Adipocyte (in vitro differentiated cells): ENCODE data around the gene PDCD7.
"Not testable (repeated sequence)": the region's sequence is repeated elsewhere in the genome, so short reads cannot be mapped to it uniquely, and the experiment has no call there.

Experiments used
- DNase-seq: peaks from one replicate; pipeline ENCODE4 v3.0.0-alpha.2; 2015; ENCODE audit warnings: low read depth
- H3K27me3 ChIP-seq: replicated peaks from 2 replicates; pipeline ENCODE4 v1.7.0; 2013; ENCODE audit warnings: mild to moderate bottlenecking, low read length, moderate library complexity; ENCODE audit not compliant: control insufficient read depth, insufficient read depth
- H3K36me3 ChIP-seq: 2 replicates; pipeline ENCODE4 v1.7.0; 2013; ENCODE audit warnings: low read length, mild to moderate bottlenecking, moderate library complexity; ENCODE audit not compliant: control insufficient read depth, insufficient read depth, severe bottlenecking
- H3K4me1 ChIP-seq: 2 replicates; pipeline ENCODE4 v1.7.0; 2013; ENCODE audit warnings: mild to moderate bottlenecking, low read length, moderate library complexity; ENCODE audit not compliant: control insufficient read depth, insufficient read depth
- H3K4me3 ChIP-seq: 2 replicates; pipeline ENCODE4 v1.7.0; 2013; ENCODE audit warnings: mild to moderate bottlenecking, low read length, moderate library complexity
- H3K9ac ChIP-seq: 2 replicates; pipeline ENCODE4 v1.7.0; 2013; ENCODE audit warnings: mild to moderate bottlenecking, low read length, moderate library complexity
- H3K9me3 ChIP-seq: 2 replicates; pipeline ENCODE4 v1.7.0; 2013; ENCODE audit warnings: mild to moderate bottlenecking, low read length, moderate library complexity; ENCODE audit not compliant: control insufficient read depth

The PDCD7 gene

GRCh38 chr15:65097651-65098263, 35.9 kb downstream of the PDCD7 start:
- Histone ChIP-seq H3K4me3 (no peak overlapping the region), H3K27me3 (no peaks in the 10 kb centered on the region), H3K9me3 (no peaks in the 10 kb centered on the region), H3K9ac (no peak overlapping the region), H3K4me1 (peaks cover 6% of the 10 kb centered on the region), H3K36me3 (peaks cover 42% of the 10 kb centered on the region)
- no peak for DNase-seq

DNA sequence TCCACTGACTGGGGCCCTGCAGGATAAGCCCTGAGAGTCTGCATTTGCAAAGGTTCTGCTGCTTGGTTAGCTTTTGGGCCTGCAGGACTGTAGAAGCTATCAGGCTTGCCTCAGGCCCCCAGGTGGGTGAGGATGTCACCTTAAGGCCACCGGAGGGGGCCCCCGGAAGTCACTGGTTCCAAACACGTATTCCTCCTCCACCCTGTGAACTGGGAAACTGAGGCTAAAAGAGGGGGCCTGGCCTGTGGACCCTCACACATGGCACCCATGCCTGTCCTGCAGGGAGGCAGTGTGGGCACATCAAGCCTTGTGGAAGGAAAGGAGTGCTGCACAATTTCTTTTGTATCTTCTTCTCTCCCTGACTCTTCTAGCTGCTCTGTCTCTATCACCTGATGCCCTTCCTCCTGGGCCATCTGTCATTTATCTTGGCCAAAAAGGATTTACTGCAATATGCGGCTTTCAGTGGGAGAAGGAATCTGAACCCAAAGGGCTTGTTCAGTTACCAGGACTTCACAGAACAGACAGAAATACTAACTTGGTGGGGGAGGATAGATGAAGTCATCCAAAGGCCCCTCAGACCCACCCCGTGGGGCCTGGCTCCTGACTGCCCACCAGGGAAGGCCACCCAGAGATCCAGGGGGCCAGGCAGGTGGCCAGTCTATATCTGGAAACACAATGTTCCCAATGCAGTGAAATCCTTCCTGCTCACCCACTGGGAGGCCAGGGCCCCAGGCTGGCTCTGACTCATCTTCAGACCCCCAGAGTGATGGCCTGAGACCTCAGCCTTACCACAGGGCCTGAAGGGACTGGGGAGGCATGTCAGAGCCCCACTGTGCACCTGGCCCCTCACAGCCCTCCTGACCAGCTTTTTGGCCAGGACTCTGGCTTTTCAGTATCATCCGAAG, 36.9 kb downstream of the PDCD7 start:
- H3K9ac ChIP-seq, result no peak overlapping the region
- no peaks in the 10 kb centered on the region for H3K9me3 ChIP-seq
- H3K36me3 ChIP-seq, result peaks cover 42% of the 10 kb centered on the region
- no peaks in the 10 kb centered on the region for H3K27me3 ChIP-seq
- H3K4me1 ChIP-seq, result peaks cover 16% of the 10 kb centered on the region
- DNase-seq, result no peak
- no peak overlapping the region for H3K4me3 ChIP-seq

GRCh38 chr15:65095747-65096104, 37.9 kb downstream of the PDCD7 start:
- no peaks in the 10 kb centered on the region for H3K27me3 ChIP-seq
- H3K9me3 ChIP-seq, result no peaks in the 10 kb centered on the region
- peaks cover 20% of the 10 kb centered on the region for H3K4me1 ChIP-seq
- H3K36me3 ChIP-seq, result peaks cover 37% of the 10 kb centered on the region
- DNase-seq, result no peak
- H3K4me3 ChIP-seq, result no peak overlapping the region
- no peak overlapping the region for H3K9ac ChIP-seq

DNA sequence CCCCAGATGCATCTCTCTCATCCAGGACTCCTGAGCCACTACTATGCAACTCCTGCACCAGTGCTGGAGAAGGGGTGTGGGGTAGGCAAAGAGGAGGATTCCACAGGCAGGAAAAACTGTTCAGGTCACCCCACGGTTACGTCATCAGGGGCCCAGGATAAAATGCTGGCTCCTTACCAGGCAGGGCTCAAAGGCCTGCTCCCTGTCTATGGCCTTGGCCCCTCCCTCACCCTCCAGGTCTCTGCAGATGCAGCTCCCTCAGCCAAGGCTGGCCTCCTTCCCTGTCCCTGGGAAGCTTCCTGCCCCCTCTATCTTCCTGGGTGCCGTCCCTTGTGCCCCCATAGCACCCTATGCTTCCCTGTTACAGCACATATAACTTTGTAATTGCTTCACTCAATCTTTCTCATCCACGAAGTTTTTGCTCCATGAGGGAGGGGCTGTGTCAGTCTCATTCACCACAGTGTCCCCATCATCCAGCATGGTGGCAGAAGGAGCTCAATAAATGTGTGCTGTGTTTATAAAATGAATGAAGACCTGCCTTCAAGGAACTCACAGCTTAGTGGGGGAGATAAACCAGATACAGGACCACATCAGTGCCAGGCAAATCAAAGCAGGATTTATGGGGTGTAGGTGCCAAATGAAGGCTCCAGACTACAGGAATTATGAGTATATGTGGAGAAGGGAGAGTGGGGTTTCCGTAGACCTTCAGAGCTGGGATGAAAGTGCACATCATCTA, 38.4 kb downstream of the PDCD7 start:
- Histone ChIP-seq H3K27me3 (no peaks in the 10 kb centered on the region), H3K4me1 (peaks cover 20% of the 10 kb centered on the region), H3K36me3 (peaks cover 32% of the 10 kb centered on the region), H3K9ac (no peak overlapping the region), H3K4me3 (no peak overlapping the region), H3K9me3 (no peaks in the 10 kb centered on the region)
- DNase-seq, result no peak

DNA sequence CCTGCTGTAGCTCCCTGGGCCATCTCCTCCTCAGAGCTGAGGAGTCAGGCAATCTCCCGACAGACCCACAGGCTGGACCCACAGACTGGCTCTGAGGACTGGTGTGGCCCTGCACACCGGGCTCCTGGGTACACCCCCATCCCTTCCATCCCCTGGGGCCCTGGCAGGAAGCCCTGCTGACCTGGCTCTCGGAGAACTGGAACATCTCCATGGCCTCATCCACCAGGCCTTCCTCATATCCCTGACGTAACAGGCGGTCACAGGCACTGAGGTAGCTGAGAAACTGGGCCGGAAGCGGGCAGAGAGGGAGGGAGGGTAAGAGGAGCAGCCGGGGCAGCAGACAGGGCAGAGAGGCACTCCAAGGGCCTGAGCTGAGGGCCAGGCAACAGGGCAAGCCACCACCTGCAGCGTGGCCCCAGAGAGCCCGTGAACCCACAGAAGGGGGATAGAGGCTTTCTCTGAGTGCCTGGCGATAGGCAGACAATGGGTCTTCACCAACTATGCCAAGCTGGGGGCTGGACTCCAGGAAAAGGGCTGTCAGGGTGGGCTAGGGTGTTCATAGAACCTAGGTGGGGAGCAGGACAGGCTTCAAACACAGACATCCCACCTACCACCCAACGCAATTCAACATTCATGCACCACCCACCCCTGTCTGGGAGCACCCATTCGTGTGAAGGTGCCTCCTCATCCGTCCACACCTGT, 39.2 kb downstream of the PDCD7 start:
- no peaks in the 10 kb centered on the region for H3K27me3 ChIP-seq
- no peaks in the 10 kb centered on the region for H3K9me3 ChIP-seq
- H3K36me3 ChIP-seq, result peaks cover 26% of the 10 kb centered on the region
- no peak overlapping the region for H3K4me3 ChIP-seq
- H3K9ac ChIP-seq, result no peak overlapping the region
- DNase-seq, result no peak
- H3K4me1 ChIP-seq, result peaks cover 24% of the 10 kb centered on the region

DNA sequence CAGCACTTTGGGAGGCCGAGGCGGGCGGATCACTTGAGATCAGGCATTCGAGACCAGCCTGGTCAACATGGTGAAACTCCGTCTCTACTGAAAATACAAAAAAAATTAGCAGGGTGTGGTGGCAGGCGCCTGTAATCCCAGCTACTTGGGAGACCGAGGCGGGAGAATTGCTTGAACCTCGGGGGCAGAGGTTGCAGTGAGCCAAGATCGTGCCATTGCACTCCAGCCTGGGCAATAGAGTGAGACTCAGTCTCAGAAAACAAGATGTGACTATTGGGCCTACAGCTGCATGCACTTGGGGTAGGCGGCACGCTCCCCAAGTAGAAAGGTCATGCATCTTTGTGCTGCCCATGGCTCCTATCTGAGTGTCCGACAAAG, 39.8 kb downstream of the PDCD7 start:
- not testable (repeated sequence) for DNase-seq

DNA sequence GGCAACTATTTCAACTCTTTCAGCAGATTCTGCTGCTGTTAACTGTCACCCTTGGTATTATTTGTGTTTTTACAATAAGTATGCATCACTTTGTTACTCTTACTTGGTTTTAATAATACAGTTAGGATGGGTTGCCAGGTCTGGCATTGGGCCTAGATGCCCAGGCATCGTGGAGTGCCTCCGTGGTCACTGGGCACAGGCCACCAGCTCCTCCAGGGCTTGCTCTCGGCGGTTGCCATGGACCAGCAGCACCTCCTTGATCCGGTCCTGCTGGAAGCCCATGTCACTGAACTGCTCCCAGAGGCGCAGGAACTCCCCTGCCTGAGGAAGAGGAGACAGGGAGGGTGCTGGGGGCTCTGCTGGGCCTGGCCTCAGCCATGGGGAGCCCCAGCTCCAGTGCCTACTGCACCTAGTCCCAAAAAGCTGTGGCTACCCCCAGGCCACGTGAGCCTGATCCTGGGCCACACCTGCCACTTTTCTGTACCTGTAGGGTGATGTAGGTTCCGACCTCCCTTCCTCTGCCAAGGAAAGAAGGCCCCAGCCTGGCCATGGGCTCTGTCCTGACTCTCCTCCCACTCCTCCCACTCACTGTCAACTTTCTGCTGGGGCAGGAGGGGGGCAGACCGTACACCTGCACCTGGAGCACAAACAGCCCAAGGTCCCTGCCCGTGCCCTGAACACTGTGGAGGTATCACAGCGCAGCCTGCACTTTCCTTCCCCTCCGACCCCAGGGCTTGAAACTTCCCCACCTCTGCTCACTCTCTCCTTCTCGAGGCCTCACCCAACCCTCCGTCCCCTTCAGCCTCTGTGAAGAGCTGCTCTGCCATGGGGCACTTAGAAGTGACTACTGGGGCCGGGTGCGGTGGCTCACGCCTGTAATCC, 40.5 kb downstream of the PDCD7 start:
- Histone ChIP-seq H3K36me3 (peaks cover 13% of the 10 kb centered on the region), H3K27me3 (no peaks in the 10 kb centered on the region), H3K4me1 (peaks cover 34% of the 10 kb centered on the region), H3K9ac (no peak overlapping the region), H3K4me3 (no peak overlapping the region), H3K9me3 (no peaks in the 10 kb centered on the region)
- no peak for DNase-seq

More for the DNA sequence above, 39.8 kb downstream of the PDCD7 start:
- not testable (repeated sequence) for H3K4me3 ChIP-seq, H3K9me3 ChIP-seq, H3K27me3 ChIP-seq, H3K9ac ChIP-seq
- peaks cover 30% of the 10 kb centered on the region for H3K4me1 ChIP-seq
- H3K36me3 ChIP-seq, result peaks cover 19% of the 10 kb centered on the region

DNA sequence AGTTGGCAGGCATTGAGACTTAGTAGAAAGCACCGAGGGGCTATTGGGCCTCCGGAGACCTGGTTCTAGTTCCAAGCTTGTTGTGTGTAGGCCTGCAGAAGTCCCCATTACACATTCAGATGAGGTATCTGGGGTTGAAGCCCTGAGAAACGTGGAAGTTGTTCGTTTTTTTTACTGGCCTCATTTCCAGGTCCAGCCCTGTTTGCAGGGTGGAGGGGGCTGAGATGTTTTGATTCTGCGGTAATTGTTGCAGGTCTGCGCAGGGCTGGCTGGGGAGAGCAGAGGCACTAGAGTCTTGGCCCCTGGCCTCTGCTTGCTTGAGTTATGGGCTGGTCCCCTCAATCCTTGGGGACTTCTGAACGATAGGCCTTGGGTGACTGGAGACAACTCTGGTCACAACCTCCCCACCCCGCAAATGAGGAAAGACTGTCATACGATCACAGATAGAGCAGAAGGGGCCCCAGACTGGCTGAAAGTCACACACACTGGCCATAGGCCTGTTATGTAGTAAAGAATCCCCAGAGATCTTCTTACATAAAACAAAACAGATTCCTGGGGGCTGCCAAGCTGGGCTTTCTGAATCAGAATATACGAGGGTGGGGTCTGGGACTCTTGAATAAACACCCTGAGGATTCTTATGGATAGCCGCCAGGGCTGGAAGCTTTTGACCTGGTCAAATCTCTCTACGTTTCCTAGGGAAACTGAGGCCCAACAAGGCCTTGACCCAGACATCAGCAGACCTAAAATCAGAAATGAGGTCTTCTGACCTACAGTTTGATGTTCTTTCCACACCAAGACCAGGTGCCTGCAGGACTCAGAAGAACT, 41.5 kb downstream of the PDCD7 start:
- Histone ChIP-seq H3K9ac (peak overlapping the region; percentile 0), H3K4me3 (no peak overlapping the region), H3K9me3 (no peaks in the 10 kb centered on the region), H3K27me3 (peaks cover under 1% of the 10 kb centered on the region), H3K4me1 (peaks cover 34% of the 10 kb centered on the region), H3K36me3 (peaks cover 3% of the 10 kb centered on the region)
- DNase-seq, result no peak

DNA sequence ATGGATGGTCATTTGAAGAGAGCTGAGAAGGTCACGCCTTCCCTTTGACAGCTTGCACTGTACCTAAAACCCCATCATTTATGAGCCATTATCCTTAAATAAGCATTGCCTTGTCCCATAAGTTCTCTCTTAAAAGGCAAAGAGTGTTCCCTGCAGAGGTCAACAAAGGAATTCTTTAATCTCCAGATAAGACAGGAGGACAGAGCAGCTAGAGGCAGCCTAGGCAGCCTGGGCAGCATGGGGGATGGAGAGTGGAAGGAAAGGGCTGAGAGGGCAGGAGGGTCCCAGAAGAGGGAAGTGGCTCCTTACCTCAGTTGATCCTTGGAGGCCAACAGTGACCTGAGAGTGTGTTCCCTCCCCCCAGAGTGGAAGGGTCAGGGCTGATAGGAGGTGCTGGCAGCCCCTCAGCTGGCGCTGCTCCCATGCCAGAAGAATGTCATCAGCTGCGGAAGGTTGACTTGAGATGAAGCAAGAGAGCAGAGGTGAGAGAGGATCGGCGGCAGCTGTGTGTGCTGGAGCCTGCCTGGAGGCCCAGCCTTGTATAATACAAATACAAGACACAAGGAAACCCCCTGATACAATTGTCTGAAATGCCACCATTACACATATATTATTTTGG, 44.3 kb downstream of the PDCD7 start:
- Histone ChIP-seq H3K4me3 (no peak overlapping the region), H3K4me1 (peaks cover 43% of the 10 kb centered on the region), H3K9ac (no peak overlapping the region), H3K36me3 (no peaks in the 10 kb centered on the region), H3K9me3 (no peaks in the 10 kb centered on the region), H3K27me3 (peaks cover 21% of the 10 kb centered on the region)
- no peak for DNase-seq
